Peyer's patch (tissue), 4 donors: ENCODE measurements around the gene TTC5. TPM values are rescaled to one million over a fixed set of nuclear protein-coding genes. Genes with fewer than 3 reads are reported as not detected.
A peak's percentile ranks its signal among the peaks of the same experiment; 100 is the strongest.
"Not testable (repeated sequence)": the region's sequence is repeated elsewhere in the genome, so short reads cannot be mapped to it uniquely, and the experiment has no call there.

Experiments
- DNase-seq, 3 donors: peaks; one replicate each; pipeline ENCODE4 v3.0.0-alpha.2; 2017 to 2019
- H3K27ac ChIP-seq, 4 donors: fragments of 200-600 bp; sonication (generic); one replicate each; pipeline ENCODE4 v1.5.1; 2016 to 2019
- H3K27me3 ChIP-seq, 2 donors: fragments of 200-600 bp; sonication (generic); one replicate each; pipeline ENCODE4 v1.5.1; 2019
- H3K36me3 ChIP-seq, 3 donors: fragments of 200-600 bp; sonication (generic); one replicate each; pipeline ENCODE4 v1.5.1; 2016 to 2019
- H3K4me1 ChIP-seq, 4 donors: fragments of 200-600 bp; sonication (generic); one replicate each; pipeline ENCODE4 v1.5.1; 2016 to 2019
- H3K4me3 ChIP-seq, 4 donors: fragments of 200-600 bp; sonication (generic); 1 replicate in 3 of 4; 2 replicates in 1 of 4; pipeline ENCODE4 v1.5.1; 2016 to 2019; ENCODE audit warnings: mild to moderate bottlenecking in 1 of 4
- H3K9me3 ChIP-seq, 4 donors: fragments of 200-600 bp; sonication (generic); one replicate each; pipeline ENCODE4 v1.5.1; 2016 to 2019; ENCODE audit warnings: mild to moderate bottlenecking in 1 of 4
- CTCF ChIP-seq, 6 experiments: fragments of 450-650 bp in 4 of 6; fragments of 200-600 bp in 2 of 6; sonication (generic) in 1 of 6; IDR thresholded peaks; one replicate each; pipeline ENCODE4 v1.5.1; 2017 to 2019; ENCODE audit warnings: antibody characterized with exemption in 6 of 6, mild to moderate bottlenecking in 3 of 6, moderate library complexity in 1 of 6
- POLR2A ChIP-seq, 2 donors: fragments of 450-650 bp; IDR thresholded peaks; one replicate each; pipeline ENCODE4 v1.5.1; 2017; ENCODE audit warnings: antibody characterized with exemption in 2 of 2, mild to moderate bottlenecking in 2 of 2, moderate library complexity in 2 of 2
- total RNA-seq, 4 donors: library from RNA; depleted of rRNA; stranded (reverse); fragments of >200 nt; gene quantifications; one replicate each; pipeline ENCODE4 v1.1.0, GENCODE V29; 2016

TTC5 gene
- total RNA-seq, 4 donors from 2014 or later: 9.1 to 13.2 (median 11.6) TPM

DNA sequence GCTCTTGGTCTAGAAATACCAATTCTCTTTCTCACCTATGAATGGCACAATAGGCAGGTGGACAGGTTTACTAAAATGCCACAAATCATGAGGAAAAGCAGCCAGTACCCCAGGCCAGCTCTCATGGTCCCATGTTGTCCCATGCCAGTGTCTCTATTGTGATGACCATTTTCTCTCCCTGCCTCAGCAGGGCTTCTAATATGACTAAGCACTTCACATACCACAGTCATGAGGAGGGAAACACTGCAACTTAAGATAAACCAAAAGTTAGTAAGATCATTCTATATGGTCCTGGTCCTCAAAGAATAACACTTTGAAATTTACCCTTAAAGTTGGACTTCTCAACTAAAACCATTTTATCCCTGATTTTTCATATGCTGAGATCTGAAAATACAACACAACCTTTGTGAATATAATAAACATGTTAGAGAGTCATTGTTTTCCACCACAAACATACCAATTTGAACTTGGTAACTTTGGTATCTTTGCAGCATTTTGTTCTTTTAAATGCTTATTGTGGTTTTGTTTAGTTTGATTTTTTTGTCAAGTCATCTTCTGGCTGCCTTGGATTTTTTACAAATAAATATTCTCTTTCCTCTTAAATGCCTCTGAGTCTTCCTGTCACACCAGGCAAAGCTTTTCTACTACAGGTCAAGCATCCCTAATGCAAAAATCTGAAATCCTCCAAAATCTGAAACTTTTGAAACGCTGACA is 3.6 kb downstream of the TTC5 start:
- Histone ChIP-seq H3K9me3 (no peaks in the 10 kb centered on the region), H3K4me3 (no peak overlapping the region), H3K27me3 (no peaks in the 10 kb centered on the region), H3K4me1 (peaks cover 0 to 6% (median 4%) of the 10 kb centered on the region in 4 donors), H3K27ac (no peak overlapping the region), H3K36me3 (peaks cover 0 to 44% (median 0%) of the 10 kb centered on the region in 3 donors)
- TF ChIP-seq POLR2A (IDR thresholded peaks at IDR 0.05) (no peak), CTCF (IDR thresholded peaks at IDR 0.05) (no peak)
- no peak for DNase-seq

DNA sequence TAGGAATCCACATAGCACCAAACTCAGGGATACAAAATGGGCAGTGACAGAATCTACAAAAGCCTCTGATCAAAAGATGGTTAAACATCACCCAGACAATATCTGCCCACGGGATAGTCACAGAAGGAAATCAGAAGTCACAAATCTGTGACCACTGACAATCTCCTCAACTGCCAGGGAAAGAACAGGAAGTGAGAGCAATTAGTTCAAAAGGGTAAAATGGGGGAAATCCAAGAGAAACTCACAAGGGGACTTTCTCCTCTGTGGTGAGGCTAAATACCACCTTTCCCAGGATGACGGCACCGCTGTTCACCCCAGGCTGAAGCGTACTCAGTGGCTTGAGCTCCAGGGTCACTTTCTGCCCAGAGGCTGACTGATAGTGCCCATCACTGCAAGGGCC is 10.7 kb downstream of the TTC5 start:
- no peak overlapping the region for H3K27ac ChIP-seq
- TF ChIP-seq POLR2A (IDR thresholded peaks at IDR 0.05) (no peak), CTCF (IDR thresholded peaks at IDR 0.05) (no peak)
- no peak overlapping the region for H3K4me3 ChIP-seq
- DNase-seq: no peak
- H3K36me3 ChIP-seq: peaks cover 0 to 93% (median 0%) of the 10 kb centered on the region in 3 donors
- no peaks in the 10 kb centered on the region for H3K4me1 ChIP-seq
- no peaks in the 10 kb centered on the region for H3K27me3 ChIP-seq
- no peaks in the 10 kb centered on the region for H3K9me3 ChIP-seq

- Histone ChIP-seq H3K4me3 (no peak overlapping the region), H3K4me1 (no peaks in the 10 kb centered on the region), H3K27me3 (no peaks in the 10 kb centered on the region), H3K27ac (no peak overlapping the region), H3K9me3 (no peaks in the 10 kb centered on the region), H3K36me3 (peaks cover 0 to 93% (median 0%) of the 10 kb centered on the region in 3 donors)
- TF ChIP-seq POLR2A (IDR thresholded peaks at IDR 0.05) (no peak), CTCF (IDR thresholded peaks at IDR 0.05) (no peak)
- no peak for DNase-seq
Measured at GRCh38 chr14:20294636-20295035, 11.1 kb downstream of the TTC5 start.

DNA sequence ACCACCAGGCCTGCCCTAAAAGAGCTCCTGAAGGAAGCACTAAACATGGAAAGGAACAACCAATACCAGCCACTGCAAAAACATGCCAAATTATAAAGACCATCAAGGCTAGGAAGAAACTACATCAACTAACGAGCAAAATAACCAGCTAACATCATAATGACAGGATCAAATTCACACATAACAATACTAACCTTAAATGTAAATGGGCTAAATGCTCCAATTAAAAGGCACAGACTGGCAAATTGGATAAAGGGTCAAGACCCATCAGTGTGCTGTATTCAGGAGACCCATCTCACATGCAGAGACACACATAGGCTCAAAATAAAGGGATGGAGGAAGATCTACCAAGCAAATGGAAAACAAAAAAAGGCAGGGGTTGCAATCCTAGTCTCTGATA is 23.8 kb downstream of the TTC5 start:
- H3K9me3 ChIP-seq, H3K27me3 ChIP-seq, H3K27ac ChIP-seq, H3K36me3 ChIP-seq, H3K4me1 ChIP-seq, H3K4me3 ChIP-seq, DNase-seq: not testable (repeated sequence)

GRCh38 chr14:20280265-20280664 is 25.5 kb downstream of the TTC5 start:
- not testable (repeated sequence) for H3K9me3 ChIP-seq, H3K36me3 ChIP-seq, H3K27me3 ChIP-seq, H3K27ac ChIP-seq, H3K4me3 ChIP-seq, DNase-seq, H3K4me1 ChIP-seq

GRCh38 chr14:20278414-20278813 is 27.3 kb downstream of the TTC5 start:
- Histone ChIP-seq H3K36me3 (no peaks in the 10 kb centered on the region), H3K4me3 (no peak overlapping the region), H3K9me3 (no peaks in the 10 kb centered on the region), H3K27ac (no peak overlapping the region), H3K4me1 (no peaks in the 10 kb centered on the region), H3K27me3 (no peaks in the 10 kb centered on the region)
- DNase-seq: peak in 1 of 3 donors; percentile 49
- TF ChIP-seq CTCF (IDR thresholded peaks at IDR 0.05): no peak
- no peak for TF ChIP-seq POLR2A (IDR thresholded peaks at IDR 0.05)

DNA sequence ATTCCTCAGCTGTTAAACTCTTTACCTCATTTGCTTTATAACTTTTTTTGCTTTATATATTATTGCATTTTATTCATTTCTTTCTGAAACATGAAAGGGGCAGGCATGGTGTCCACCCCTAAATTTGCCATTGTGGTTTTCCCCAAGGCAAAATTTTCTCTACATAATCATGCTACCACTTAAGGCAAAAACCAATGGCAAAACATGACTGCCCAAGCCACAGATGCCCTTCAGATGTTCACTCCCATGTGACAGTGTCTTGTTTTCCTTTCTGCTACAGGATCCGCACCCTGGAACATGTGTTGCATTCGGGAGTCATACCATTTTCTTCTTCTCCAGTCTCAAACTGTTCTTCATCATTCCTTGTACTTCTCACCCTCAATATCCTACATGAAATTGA is 28.3 kb downstream of the TTC5 start:
- Histone ChIP-seq H3K36me3 (no peaks in the 10 kb centered on the region), H3K27me3 (no peaks in the 10 kb centered on the region), H3K27ac (no peak overlapping the region), H3K4me1 (no peaks in the 10 kb centered on the region), H3K4me3 (no peak overlapping the region), H3K9me3 (peaks cover 0 to 9% (median 0%) of the 10 kb centered on the region in 4 donors)
- no peak for DNase-seq
- no peak for TF ChIP-seq CTCF (IDR thresholded peaks at IDR 0.05)
- no peak for TF ChIP-seq POLR2A (IDR thresholded peaks at IDR 0.05)
